Sigmoid colon (tissue), 7 donors: Measurements from ENCODE around the gene LMOD1. TPM values are rescaled to one million over a fixed set of nuclear protein-coding genes. Genes with fewer than 3 reads are reported as not detected.
A peak's percentile ranks its signal among the peaks of the same experiment; 100 is the strongest.

ENCODE experiments used
- DNase-seq: peaks from one replicate; pipeline ENCODE4 v3.0.0-alpha.2; 2019
- H3K27ac ChIP-seq, 4 donors: fragments of 200-600 bp; sonication (generic); one replicate each; pipeline ENCODE4 v1.5.1; 2016 to 2019; ENCODE audit warnings: mild to moderate bottlenecking in 1 of 4
- H3K27me3 ChIP-seq, 3 donors: fragments of 200-600 bp; sonication (generic); one replicate each; pipeline ENCODE4 v1.5.1; 2019; ENCODE audit warnings: mild to moderate bottlenecking in 1 of 3
- H3K36me3 ChIP-seq, 4 donors: fragments of 200-600 bp; sonication (generic); one replicate each; pipeline ENCODE4 v1.5.1; 2016 to 2019
- H3K4me1 ChIP-seq, 4 donors: fragments of 200-600 bp; sonication (generic); one replicate each; pipeline ENCODE4 v1.5.1; 2017 to 2019
- H3K4me3 ChIP-seq, 4 donors: fragments of 200-600 bp; sonication (generic); one replicate each; pipeline ENCODE4 v1.5.1; 2017 to 2019; ENCODE audit warnings: mild to moderate bottlenecking in 2 of 4, moderate library complexity in 1 of 4
- H3K9me3 ChIP-seq, 4 donors: fragments of 200-600 bp in 3 of 4; sonication (generic) in 3 of 4; one replicate each; pipeline versions ENCODE4 v1.5.1 to v1.6.1; 2013 to 2019
- EP300 ChIP-seq, 4 donors: sonication (generic); formaldehyde crosslinking; IDR thresholded peaks; one replicate each; pipeline ENCODE4 v1.6.1; 2017; ENCODE audit warnings: antibody characterized with exemption in 4 of 4
- POLR2A ChIP-seq, 2 donors: fragments of 450-650 bp; IDR thresholded peaks; one replicate each; pipeline ENCODE4 v1.6.1; 2016; ENCODE audit warnings: antibody characterized with exemption in 2 of 2, mild to moderate bottlenecking in 2 of 2, moderate library complexity in 2 of 2
- POLR2AphosphoS5 ChIP-seq, 4 donors: sonication (generic); formaldehyde crosslinking; IDR thresholded peaks; one replicate each; pipeline ENCODE4 v1.6.1; 2017; ENCODE audit warnings: antibody characterized with exemption in 4 of 4
- WGBS, 2 donors: extraction: QIAGEN DNeasy Blood & Tissue Kit; methylation state at CpG; one replicate each; pipeline ENCODE4 v1.1.7; 2013; 5-methylcytosine and 5-hydroxymethylcytosine counted together
- intact Hi-C: fragments of 100-400 bp; cut with DNase I; formaldehyde crosslinking; loops from one replicate; pipeline ENCODE4 v1.15.1; 2023
- polyA plus RNA-seq, 3 donors: library from polyadenylated mRNA; stranded (reverse); fragments of 200-250 nt; gene quantifications; one replicate each; pipeline ENCODE4 v1.2.3, GENCODE V29; 2013
- total RNA-seq, 4 donors: library from RNA; depleted of rRNA; stranded (reverse); fragments of >200 nt; gene quantifications; one replicate each; pipeline ENCODE4 v1.1.0, GENCODE V29; 2016
- TF ChIP-seq, protein P1 (sequence below), 4 experiments: fragments of 450-650 bp in 3 of 4; fragments of 200-600 bp in 1 of 4; IDR thresholded peaks; one replicate each; pipeline ENCODE4 v1.5.1; 2016 to 2019; ENCODE audit warnings: antibody characterized with exemption in 4 of 4, mild to moderate bottlenecking in 3 of 4, moderate library complexity in 2 of 4
- donor health status: healthy with polysubstance abuse.
- donor health status: Bipolar disorder and iron deficiency.
- donor health status: healthy.

LMOD1 gene
- total and polyA plus RNA-seq, 7 donors = 4.9 to 1,011 (median 633) TPM

DNA sequence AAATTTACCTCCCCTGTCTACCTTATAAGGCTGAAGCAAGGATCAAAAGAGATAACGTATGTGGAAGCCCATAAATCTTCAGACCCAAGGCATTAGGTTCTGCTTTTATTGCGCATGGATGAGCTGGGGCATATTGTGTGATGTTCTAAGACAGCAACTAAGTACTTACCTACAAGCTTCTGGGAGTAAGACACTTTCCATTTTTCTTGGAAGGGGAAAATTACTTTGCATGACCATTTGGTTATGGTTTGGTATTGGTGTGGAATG, 21.1 kb downstream of the LMOD1 start:
- peaks cover 0 to 91% (median 74%) of the 10 kb centered on the region in 4 donors for H3K4me1 ChIP-seq
- no peaks in the 10 kb centered on the region for H3K27me3 ChIP-seq
- H3K4me3 ChIP-seq = no peak overlapping the region
- TF ChIP-seq POLR2AphosphoS5 (IDR thresholded peaks at IDR 0.05) = peak in 2 of 4 donors; percentile 18 to 57
- no peak for TF ChIP-seq EP300 (IDR thresholded peaks at IDR 0.05)
- peak overlapping the region; percentile 85 to 97 (median 90) for H3K27ac ChIP-seq
- H3K36me3 ChIP-seq = peaks cover 0 to 69% (median 22%) of the 10 kb centered on the region in 4 donors
- no peaks in the 10 kb centered on the region for H3K9me3 ChIP-seq
- 71 to 73% methylated on average over 2 of the region's 2 CpGs for WGBS, 2 donors
- no peak for DNase-seq
- intact Hi-C loops = no loop called here

DNA sequence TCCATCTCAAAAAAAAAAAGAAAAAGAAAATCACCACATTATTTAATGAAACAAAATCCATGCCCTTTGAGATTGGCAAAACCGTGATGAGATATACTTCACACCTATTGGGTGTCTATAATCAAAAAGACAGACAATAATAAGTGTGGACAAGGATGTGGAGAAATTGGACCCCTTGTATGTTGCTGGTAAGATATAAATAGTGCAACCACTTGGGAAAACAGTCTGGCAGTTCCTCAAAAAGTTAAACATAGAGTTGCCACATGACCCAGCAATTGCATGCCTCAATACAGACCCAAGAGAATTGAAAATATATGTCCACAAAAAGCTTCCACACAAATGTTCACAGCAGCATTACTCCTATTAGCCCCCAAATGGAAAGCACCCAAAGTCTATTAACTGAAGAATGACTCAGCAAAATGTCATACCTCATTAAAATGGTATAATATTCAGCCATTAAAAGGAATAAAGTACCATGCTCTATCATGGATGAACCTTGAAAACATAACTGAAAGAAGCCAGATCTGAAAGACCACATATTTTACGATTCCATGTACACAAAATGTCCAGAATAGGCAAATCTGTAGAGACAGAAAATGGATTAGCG, 24.3 kb downstream of the LMOD1 start:
- intact Hi-C loops = no loop called here

DNA sequence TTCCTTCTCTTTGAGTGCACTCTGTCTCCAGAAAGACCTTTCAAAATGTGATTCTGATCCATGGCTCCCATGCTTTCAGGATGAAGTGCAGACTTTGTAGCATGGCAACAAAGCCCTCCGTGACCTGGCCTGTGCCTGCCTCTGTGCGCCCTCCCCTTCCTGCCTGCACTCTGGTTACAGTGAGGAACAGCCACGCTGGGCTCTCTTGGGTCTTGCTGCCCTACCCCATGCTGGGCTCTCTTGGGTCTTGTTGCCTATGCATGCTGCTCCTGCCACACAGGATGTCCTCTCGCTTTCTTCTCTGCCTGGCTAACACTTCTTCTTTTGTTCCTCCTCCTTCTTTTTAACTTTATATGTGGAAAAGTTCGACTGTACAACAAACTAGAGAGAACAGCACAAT, 28.0 kb downstream of the LMOD1 start:
- TF ChIP-seq EP300 (IDR thresholded peaks at IDR 0.05) (no peak), POLR2A (IDR thresholded peaks at IDR 0.05) (no peak), POLR2AphosphoS5 (IDR thresholded peaks at IDR 0.05) (peak in 1 of 4 donors; percentile 9)
- Histone ChIP-seq H3K4me1 (peaks cover 0 to 100% (median 94%) of the 10 kb centered on the region in 4 donors), H3K9me3 (no peaks in the 10 kb centered on the region), H3K36me3 (peaks cover 0 to 48% (median 10%) of the 10 kb centered on the region in 4 donors), H3K4me3 (peak overlapping the region in 2 of 4 donors; percentile 23 to 25), H3K27me3 (no peaks in the 10 kb centered on the region), H3K27ac (peak overlapping the region; percentile 85 to 97 (median 90))
- DNase-seq = no peak
- WGBS, 2 donors = 77 to 78% methylated on average over 5 of the region's 5 CpGs
- intact Hi-C loops = no loop called here

More for the DNA sequence above, 24.3 kb downstream of the LMOD1 start:
- no peak overlapping the region for H3K4me3 ChIP-seq
- H3K27me3 ChIP-seq = no peaks in the 10 kb centered on the region
- peak overlapping the region; percentile 85 to 97 (median 90) for H3K27ac ChIP-seq
- peaks cover 0 to 91% (median 81%) of the 10 kb centered on the region in 4 donors for H3K4me1 ChIP-seq
- TF ChIP-seq EP300 (IDR thresholded peaks at IDR 0.05) (no peak), POLR2A (IDR thresholded peaks at IDR 0.05) (no peak), POLR2AphosphoS5 (IDR thresholded peaks at IDR 0.05) (no peak)
- TF ChIP-seq, protein P1, sequence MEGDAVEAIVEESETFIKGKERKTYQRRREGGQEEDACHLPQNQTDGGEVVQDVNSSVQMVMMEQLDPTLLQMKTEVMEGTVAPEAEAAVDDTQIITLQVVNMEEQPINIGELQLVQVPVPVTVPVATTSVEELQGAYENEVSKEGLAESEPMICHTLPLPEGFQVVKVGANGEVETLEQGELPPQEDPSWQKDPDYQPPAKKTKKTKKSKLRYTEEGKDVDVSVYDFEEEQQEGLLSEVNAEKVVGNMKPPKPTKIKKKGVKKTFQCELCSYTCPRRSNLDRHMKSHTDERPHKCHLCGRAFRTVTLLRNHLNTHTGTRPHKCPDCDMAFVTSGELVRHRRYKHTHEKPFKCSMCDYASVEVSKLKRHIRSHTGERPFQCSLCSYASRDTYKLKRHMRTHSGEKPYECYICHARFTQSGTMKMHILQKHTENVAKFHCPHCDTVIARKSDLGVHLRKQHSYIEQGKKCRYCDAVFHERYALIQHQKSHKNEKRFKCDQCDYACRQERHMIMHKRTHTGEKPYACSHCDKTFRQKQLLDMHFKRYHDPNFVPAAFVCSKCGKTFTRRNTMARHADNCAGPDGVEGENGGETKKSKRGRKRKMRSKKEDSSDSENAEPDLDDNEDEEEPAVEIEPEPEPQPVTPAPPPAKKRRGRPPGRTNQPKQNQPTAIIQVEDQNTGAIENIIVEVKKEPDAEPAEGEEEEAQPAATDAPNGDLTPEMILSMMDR (IDR thresholded peaks at IDR 0.05) = no peak
- WGBS, 2 donors = 89 to 90% methylated on average over 3 of the region's 3 CpGs
- H3K9me3 ChIP-seq = no peaks in the 10 kb centered on the region
- peaks cover 0 to 52% (median 12%) of the 10 kb centered on the region in 4 donors for H3K36me3 ChIP-seq
- no peak for DNase-seq

DNA sequence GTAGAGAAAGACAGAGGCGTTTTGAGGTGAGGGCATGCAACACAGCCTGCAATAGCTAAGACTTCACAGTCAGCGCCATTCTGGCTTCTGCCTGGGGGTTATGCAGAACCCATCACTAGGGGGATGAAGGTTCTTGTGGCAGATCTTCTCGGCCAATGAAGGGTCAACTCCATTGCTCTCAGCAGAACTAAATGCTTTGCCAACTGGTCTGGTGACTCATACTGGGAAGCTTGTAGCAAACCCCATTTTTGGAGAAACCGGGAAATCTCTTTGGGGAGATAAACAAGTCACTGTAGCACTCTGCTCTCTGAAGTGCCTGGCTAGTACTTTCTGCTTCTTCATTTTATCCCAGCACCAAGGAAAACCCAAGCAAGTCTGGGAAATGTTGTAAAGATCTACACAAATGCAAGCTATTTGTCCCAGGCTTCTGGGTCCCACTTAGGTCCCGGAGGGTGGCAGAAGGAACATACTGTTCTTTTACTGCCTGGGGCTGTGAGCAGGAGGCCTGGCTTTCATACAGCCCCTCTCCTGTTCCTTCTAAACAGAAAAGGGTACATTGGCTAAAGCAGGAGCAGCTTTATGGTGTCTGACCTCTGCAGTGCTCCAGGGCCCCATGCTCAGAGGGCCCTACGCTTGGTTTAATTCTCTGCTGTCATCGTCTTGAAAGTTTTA, 28.9 kb downstream of the LMOD1 start:
- intact Hi-C loops = loop anchor here (2.0 kb wide), 1 partner anchor 29 kb away; the partner anchor contains the start of gene LMOD1
- no peaks in the 10 kb centered on the region for H3K27me3 ChIP-seq
- peaks cover 0 to 100% (median 98%) of the 10 kb centered on the region in 4 donors for H3K4me1 ChIP-seq
- peak overlapping the region in 3 of 4 donors; percentile 2 to 25 (median 23) for H3K4me3 ChIP-seq
- peak; percentile 86 for DNase-seq
- WGBS, 2 donors = 75 to 81% methylated on average over 7 of the region's 7 CpGs
- H3K36me3 ChIP-seq = peaks cover 0 to 42% (median 7%) of the 10 kb centered on the region in 4 donors
- H3K9me3 ChIP-seq = no peaks in the 10 kb centered on the region
- TF ChIP-seq POLR2A (IDR thresholded peaks at IDR 0.05) (no peak), EP300 (IDR thresholded peaks at IDR 0.05) (peak; percentile 22 to 91 (median 78)), POLR2AphosphoS5 (IDR thresholded peaks at IDR 0.05) (peak; percentile 47 to 81 (median 74))
- TF ChIP-seq, protein P1 (IDR thresholded peaks at IDR 0.05) = no peak
- H3K27ac ChIP-seq = peak overlapping the region; percentile 85 to 97 (median 90)

DNA sequence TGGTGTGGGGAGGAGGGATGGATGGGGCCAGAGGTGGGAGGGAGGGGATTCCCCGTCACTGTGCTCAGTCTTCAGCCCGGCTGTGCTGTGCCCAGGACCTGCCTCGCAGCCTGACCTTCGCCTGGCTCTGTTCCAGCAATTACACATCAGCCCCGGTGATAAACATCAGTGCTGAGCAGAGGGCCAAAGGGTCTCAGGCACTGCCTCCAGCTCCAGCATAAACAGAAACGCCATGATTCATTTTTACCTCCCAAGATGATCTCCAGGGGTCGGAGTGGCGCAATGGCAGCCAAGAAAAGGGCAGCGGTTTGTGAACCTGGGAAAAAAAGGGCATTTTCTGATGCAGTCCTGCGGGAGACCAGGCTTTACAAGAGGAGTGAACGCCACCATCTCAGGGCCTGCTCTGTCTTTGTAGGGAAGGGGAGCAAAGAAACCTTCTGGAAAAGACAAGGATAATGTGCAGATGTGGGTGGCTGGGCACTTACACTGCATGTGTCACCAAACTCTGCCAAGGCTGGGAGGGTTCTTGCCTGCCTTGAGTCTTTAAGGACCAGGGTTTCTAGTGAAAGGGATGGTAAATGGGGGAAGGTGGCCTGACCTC, 29.6 kb downstream of the LMOD1 start:
- no peaks in the 10 kb centered on the region for H3K27me3 ChIP-seq
- peak overlapping the region in 3 of 4 donors; percentile 11 to 24 (median 23) for H3K4me3 ChIP-seq
- DNase-seq = peak; percentile 95
- intact Hi-C loops = loop anchor here (2.0 kb wide), 1 partner anchor 30 kb away; the partner anchor contains the start of gene LMOD1
- H3K36me3 ChIP-seq = peaks cover 0 to 42% (median 4%) of the 10 kb centered on the region in 4 donors
- TF ChIP-seq POLR2AphosphoS5 (IDR thresholded peaks at IDR 0.05) (peak; percentile 54 to 76 (median 71)), EP300 (IDR thresholded peaks at IDR 0.05) (peak in 2 of 4 donors; percentile 40 to 57)
- TF ChIP-seq, protein P1 (IDR thresholded peaks at IDR 0.05) = no peak
- H3K27ac ChIP-seq = peak overlapping the region; percentile 85 to 97 (median 90)
- WGBS, 2 donors = 34 to 35% methylated on average over 11 of the region's 11 CpGs
- H3K4me1 ChIP-seq = peaks cover 0 to 100% (median 99%) of the 10 kb centered on the region in 4 donors
- H3K9me3 ChIP-seq = no peaks in the 10 kb centered on the region
